ENCODE data around the gene HNRNPAB.
A peak's percentile ranks its signal among the peaks of the same experiment; 100 is the strongest.
"Not testable (repeated sequence)": the region's sequence is repeated elsewhere in the genome, so short reads cannot be mapped to it uniquely, and the experiment has no call there.

Gene HNRNPAB

GRCh38 chr5:178236126-178236525 is 31.8 kb downstream of the HNRNPAB start:
- ChIA-PET CTCF (no interaction called here), POLR2A (ENCODE audit: low non-redundant PET) (no interaction called here)
- no peak overlapping the region for H3K27ac ChIP-seq
- TF ChIP-seq, protein P1, sequence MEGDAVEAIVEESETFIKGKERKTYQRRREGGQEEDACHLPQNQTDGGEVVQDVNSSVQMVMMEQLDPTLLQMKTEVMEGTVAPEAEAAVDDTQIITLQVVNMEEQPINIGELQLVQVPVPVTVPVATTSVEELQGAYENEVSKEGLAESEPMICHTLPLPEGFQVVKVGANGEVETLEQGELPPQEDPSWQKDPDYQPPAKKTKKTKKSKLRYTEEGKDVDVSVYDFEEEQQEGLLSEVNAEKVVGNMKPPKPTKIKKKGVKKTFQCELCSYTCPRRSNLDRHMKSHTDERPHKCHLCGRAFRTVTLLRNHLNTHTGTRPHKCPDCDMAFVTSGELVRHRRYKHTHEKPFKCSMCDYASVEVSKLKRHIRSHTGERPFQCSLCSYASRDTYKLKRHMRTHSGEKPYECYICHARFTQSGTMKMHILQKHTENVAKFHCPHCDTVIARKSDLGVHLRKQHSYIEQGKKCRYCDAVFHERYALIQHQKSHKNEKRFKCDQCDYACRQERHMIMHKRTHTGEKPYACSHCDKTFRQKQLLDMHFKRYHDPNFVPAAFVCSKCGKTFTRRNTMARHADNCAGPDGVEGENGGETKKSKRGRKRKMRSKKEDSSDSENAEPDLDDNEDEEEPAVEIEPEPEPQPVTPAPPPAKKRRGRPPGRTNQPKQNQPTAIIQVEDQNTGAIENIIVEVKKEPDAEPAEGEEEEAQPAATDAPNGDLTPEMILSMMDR (conservative IDR thresholded peaks at IDR 0.05; ENCODE audit: low read depth) = no peak
- no peak for DNase-seq (ENCODE audit: low spot score)

DNA sequence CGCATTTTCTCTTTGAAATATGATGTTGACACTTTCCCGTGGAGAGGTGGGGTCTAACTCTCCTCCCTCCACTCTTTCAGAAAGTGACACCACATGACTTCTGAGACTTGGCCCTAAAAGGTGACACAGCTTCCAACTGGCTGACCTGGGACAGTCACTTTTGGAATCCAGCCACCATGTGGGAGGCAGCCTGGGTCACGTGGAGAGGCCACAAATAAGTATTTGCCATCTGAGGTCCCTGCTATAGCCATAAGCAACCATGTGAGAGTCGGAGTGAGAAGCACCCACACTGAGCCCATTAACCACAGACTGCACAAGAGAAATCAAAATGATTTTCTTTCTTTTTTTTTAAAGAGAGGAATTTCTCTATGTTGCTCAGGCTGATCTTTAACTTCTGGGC is 32.3 kb downstream of the HNRNPAB start:
- ChIA-PET CTCF (interaction anchor here (1.0 to 1.3 kb wide), 2 partner anchors 40 to 44 kb away, joined by 3 read pairs; no protein-coding TSS in a partner anchor), POLR2A (ENCODE audit: low non-redundant PET) (no interaction called here)
- TF ChIP-seq, protein P1 (conservative IDR thresholded peaks at IDR 0.05; ENCODE audit: low read depth) = no peak
- DNase-seq (ENCODE audit: low spot score) = no peak
- peak overlapping the region; percentile 58 for H3K27ac ChIP-seq

DNA sequence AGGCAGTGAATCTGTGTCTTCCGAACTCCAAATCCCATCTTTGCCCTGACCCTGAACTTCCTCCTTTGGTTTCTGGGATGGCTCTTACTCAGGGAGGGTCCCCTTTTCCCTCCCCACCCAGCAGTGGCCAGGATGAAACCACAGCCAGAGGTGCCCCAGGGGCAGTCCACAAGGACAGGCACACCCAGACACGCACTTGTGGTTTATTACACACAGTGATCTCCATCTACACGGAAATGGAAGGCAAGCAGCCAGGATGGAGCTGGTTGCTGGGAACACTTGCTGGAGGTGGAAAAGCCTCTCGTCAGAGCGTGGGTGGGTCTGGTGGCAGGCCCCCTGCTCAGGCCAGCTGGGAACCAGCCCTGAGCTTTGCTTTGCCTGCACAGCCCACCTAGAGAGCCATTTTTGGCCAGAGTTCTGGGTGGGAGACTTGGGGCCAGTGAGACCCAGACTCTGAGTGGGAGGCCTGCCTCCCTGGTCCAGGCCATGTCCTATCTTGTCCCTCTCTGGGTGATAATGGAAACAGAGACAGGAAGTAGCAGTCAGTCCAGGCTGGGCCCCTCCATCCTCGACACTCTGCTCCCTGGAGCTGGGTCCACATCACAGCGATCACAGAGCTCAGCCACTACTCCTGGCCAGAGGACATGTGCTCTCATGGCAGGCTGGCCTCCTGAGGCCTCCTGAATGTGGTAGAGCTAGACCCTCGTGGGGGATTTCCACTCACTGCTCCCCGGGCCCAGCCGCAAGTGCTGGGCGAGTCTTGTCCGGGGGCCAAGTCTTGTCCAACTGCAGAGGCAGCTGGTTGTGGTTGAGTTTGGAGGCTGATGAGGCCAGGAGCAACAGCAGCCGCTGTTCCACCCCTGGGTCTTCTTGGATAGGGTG is 33.3 kb downstream of the HNRNPAB start:
- H3K27ac ChIP-seq = peak overlapping the region; percentile 58
- TF ChIP-seq, protein P1 (conservative IDR thresholded peaks at IDR 0.05; ENCODE audit: low read depth) = no peak
- ChIA-PET POLR2A (ENCODE audit: low non-redundant PET) (no interaction called here), CTCF (interaction anchor here (0.6 to 1.3 kb wide), 5 partner anchors 26 to 352 kb away, joined by 3 to 4 read pairs (median 3); no protein-coding TSS in a partner anchor)
- peak; percentile 46 for DNase-seq (ENCODE audit: low spot score)

- ChIA-PET CTCF (interaction anchor here (0.7 kb wide), 2 partner anchors 25 to 40 kb away, joined by 3 read pairs; no protein-coding TSS in a partner anchor), POLR2A (ENCODE audit: low non-redundant PET) (no interaction called here)
- DNase-seq (ENCODE audit: low spot score) = no peak
- peak overlapping the region; percentile 58 for H3K27ac ChIP-seq
- TF ChIP-seq, protein P1 (conservative IDR thresholded peaks at IDR 0.05; ENCODE audit: low read depth) = no peak
These were observed 33.9 kb downstream of the HNRNPAB start for GRCh38 chr5:178238313-178238635.

DNA sequence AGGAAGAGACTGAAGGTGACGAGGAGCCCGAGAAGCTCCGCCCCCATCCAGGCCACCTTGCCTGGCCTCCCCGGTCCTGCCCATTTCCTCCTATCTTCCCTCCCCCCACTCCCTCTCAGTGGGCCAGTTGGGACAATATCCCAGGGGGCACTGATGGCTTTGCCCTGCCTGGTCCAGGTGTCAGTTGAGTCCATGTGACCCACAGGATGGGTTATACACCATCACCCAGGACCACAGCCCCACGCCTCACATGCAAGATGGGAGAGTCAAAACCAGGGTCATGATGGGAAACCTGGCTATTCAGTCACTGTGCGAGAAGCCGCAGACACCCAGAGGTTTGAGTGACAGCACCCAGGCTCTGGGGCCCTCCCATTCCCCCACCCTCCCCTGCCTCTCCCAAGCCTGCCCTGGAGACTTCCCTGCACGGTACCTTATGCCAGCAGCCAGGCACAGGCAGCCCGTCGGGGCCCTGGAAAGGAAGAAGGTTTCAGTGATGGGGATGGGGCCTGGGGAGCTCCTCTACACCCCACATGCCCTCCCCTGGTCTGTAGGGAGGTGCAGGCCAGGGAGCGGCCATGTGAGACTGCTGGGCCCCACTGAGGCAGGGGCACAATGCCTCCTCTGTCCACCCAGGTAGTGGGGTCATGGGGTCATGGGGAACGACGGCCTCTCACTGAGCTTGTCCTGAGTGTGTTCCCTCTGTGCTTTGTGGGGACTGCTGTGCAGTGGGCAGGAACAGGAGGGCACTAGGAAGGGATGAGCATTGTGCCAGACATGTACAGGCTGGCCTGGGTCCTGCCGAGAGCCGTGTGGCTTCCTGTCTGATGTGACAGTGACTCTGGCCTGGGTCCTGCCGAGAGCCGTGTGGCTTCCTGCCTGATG is 34.6 kb downstream of the HNRNPAB start:
- no peak for DNase-seq (ENCODE audit: low spot score)
- POLR2A ChIA-PET (ENCODE audit: low non-redundant PET) = no interaction called here
- CTCF ChIA-PET = no interaction called here
- H3K27ac ChIP-seq = no peak overlapping the region; the same call in 1 of the 2 replicates
- TF ChIP-seq, protein P1 (conservative IDR thresholded peaks at IDR 0.05; ENCODE audit: low read depth) = no peak

DNA sequence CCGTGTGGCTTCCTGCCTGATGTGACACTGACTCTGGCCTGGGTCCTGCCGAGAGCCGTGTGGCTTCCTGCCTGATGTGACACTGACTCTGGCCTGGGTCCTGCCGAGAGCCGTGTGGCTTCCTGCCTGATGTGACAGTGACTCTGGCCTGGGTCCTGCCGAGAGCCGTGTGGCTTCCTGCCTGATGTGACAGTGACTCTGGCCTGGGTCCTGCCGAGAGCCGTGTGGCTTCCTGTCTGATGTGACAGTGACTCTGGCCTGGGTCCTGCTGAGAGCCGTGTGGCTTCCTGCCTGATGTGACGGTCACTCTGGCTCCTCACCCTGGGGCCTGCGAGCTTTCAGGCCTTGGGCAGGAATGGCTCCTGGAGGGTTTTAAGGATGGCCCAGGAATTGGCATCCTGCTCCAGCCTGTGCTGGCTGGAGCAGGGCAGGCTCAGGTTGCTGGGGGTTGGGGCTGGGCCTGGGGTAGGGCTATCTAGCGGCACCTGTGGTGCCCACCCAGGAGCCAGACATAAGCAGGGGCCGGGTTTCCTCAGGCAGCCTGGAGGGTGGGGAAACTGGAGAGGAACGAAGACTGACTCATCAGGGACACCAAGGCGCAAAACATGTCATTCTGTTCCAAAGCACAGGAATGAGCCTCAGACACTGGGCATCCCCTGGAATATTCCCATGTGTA is 35.4 kb downstream of the HNRNPAB start:
- H3K27ac ChIP-seq; CTCF ChIA-PET; POLR2A ChIA-PET (ENCODE audit: low non-redundant PET); DNase-seq (ENCODE audit: low spot score): not testable (repeated sequence)

Data from RWPE1 (cell line).